HEK293 (cell line): ENCODE results near the gene SESN1.

Source experiments
- CTCF ChIA-PET: fragments of 350-600 bp; formaldehyde crosslinking; extraction: SDS; loops from one replicate; lab custom pipeline; 2021; ENCODE audit warnings: antibody characterized with exemption; lab: Yijun Ruan, JAX
- POLR2A ChIA-PET: fragments of 300-600 bp; formaldehyde crosslinking; extraction: SDS; loops from one replicate; lab custom pipeline; 2020; ENCODE audit warnings: antibody characterized with exemption, inconsistent platforms; lab: Yijun Ruan, JAX
- H3K27ac ChIP-seq: fragments of 200-500 bp; sonication (Bioruptor generic); 2 replicates; pipeline ENCODE4 v1.5.1; 2014; ENCODE audit warnings: low read depth, low read length, control low read depth, inconsistent platforms; ENCODE audit errors: extremely low read depth
- H3K36me3 ChIP-seq, 2 experiments: fragments of 200-500 bp in 1 of 2; sonication (Bioruptor generic) in 1 of 2; 1 replicate in 1 of 2; 2 replicates in 1 of 2; pipeline ENCODE4 v1.5.1; 2014 to 2017; ENCODE audit warnings: inconsistent platforms in 2 of 2, low read length in 2 of 2; ENCODE audit not compliant: control insufficient read depth in 2 of 2, insufficient read depth in 1 of 2
- H3K4me1 ChIP-seq: fragments of 200-500 bp; sonication (Bioruptor generic); 2 replicates; pipeline ENCODE4 v1.5.1; 2014; ENCODE audit warnings: mild to moderate bottlenecking, low read length, inconsistent platforms; ENCODE audit not compliant: control insufficient read depth, insufficient read depth
- H3K4me3 ChIP-seq: 2 replicates; pipeline ENCODE4 v1.5.1; 2011; ENCODE audit warnings: low read depth, mild to moderate bottlenecking, control low read depth, low read length, moderate library complexity
- H3K9me3 ChIP-seq: fragments of 200-500 bp; sonication (Bioruptor generic); 2 replicates; pipeline ENCODE4 v1.5.1; 2014; ENCODE audit warnings: low read depth, low read length, inconsistent platforms; ENCODE audit not compliant: control insufficient read depth, insufficient read depth
- BCL11A ChIP-seq: fragments of 450-650 bp; formaldehyde crosslinking; IDR thresholded peaks from 2 replicates; pipeline ENCODE4 v1.5.1; 2016; ENCODE audit warnings: low read depth, missing biosample characterization, missing genetic modification characterization
- BCL6B ChIP-seq: fragments of 450-650 bp; formaldehyde crosslinking; IDR thresholded peaks from 2 replicates; pipeline ENCODE4 v1.5.1; 2017; ENCODE audit warnings: missing biosample characterization, missing genetic modification characterization
- ELK4 ChIP-seq: IDR thresholded peaks from 2 replicates; pipeline ENCODE4 v1.6.1; 2011; ENCODE audit warnings: mild to moderate bottlenecking, low read depth, low read length, borderline replicate concordance
- KLF16 ChIP-seq: fragments of 450-650 bp; formaldehyde crosslinking; IDR thresholded peaks from 2 replicates; pipeline ENCODE4 v1.5.1; 2017; ENCODE audit warnings: missing biosample characterization, missing genetic modification characterization
- PRDM6 ChIP-seq: fragments of 450-650 bp; formaldehyde crosslinking; IDR thresholded peaks from 2 replicates; pipeline ENCODE4 v1.5.1; 2017; ENCODE audit warnings: missing biosample characterization, missing genetic modification characterization
- SP7 ChIP-seq: fragments of 450-650 bp; formaldehyde crosslinking; IDR thresholded peaks from 2 replicates; pipeline ENCODE4 v1.5.1; 2016; ENCODE audit warnings: missing biosample characterization, missing genetic modification characterization
- ZBTB8A ChIP-seq: fragments of 450-650 bp; formaldehyde crosslinking; IDR thresholded peaks from 2 replicates; pipeline ENCODE4 v1.5.1; 2016; ENCODE audit warnings: missing biosample characterization, missing genetic modification characterization
- ZNF138 ChIP-seq: fragments of 450-650 bp; formaldehyde crosslinking; IDR thresholded peaks from 2 replicates; pipeline ENCODE4 v1.5.1; 2016; ENCODE audit warnings: missing biosample characterization, missing genetic modification characterization, borderline replicate concordance
- ZNF184 ChIP-seq: fragments of 450-650 bp; IDR thresholded peaks from 2 replicates; pipeline ENCODE4 v1.5.1; 2018; ENCODE audit warnings: missing biosample characterization, mild to moderate bottlenecking, missing genetic modification characterization
- ZNF2 ChIP-seq: fragments of 450-650 bp; formaldehyde crosslinking; IDR thresholded peaks from 2 replicates; pipeline ENCODE4 v1.5.1; 2016; ENCODE audit warnings: missing biosample characterization, missing genetic modification characterization
- ZNF274 ChIP-seq, 2 experiments: fragments of 200-500 bp in 1 of 2; fragments of 450-650 bp in 1 of 2; sonication (Bioruptor generic) in 1 of 2; formaldehyde crosslinking in 1 of 2; IDR thresholded peaks; 2 replicates each; pipeline versions ENCODE4 v1.5.1 to v1.6.1; 2014 to 2016; ENCODE audit warnings: borderline replicate concordance in 1 of 2, inconsistent platforms in 1 of 2, low read length in 1 of 2, missing biosample characterization in 1 of 2, missing genetic modification characterization in 1 of 2
- ZNF311 ChIP-seq: fragments of 450-650 bp; formaldehyde crosslinking; IDR thresholded peaks from 2 replicates; pipeline ENCODE4 v1.5.1; 2017; ENCODE audit warnings: missing biosample characterization, missing genetic modification characterization, borderline replicate concordance
- ZNF354C ChIP-seq: fragments of 450-650 bp; formaldehyde crosslinking; IDR thresholded peaks from 2 replicates; pipeline ENCODE4 v1.5.1; 2016; ENCODE audit warnings: missing biosample characterization, missing genetic modification characterization, low read depth, borderline replicate concordance
- ZNF426 ChIP-seq: fragments of 450-650 bp; formaldehyde crosslinking; IDR thresholded peaks from 2 replicates; pipeline ENCODE4 v1.5.1; 2017; ENCODE audit warnings: missing biosample characterization, missing genetic modification characterization, mild to moderate bottlenecking, inconsistent platforms, moderate library complexity
- ZNF624 ChIP-seq: fragments of 450-650 bp; formaldehyde crosslinking; IDR thresholded peaks from 2 replicates; pipeline ENCODE4 v1.5.1; 2017; ENCODE audit warnings: missing biosample characterization, missing genetic modification characterization
- ZNF654 ChIP-seq: fragments of 450-650 bp; formaldehyde crosslinking; IDR thresholded peaks from 2 replicates; pipeline ENCODE4 v1.5.1; 2016; ENCODE audit warnings: low read depth, missing biosample characterization, missing genetic modification characterization
- ZNF660 ChIP-seq: fragments of 450-650 bp; IDR thresholded peaks from 2 replicates; pipeline ENCODE4 v1.5.1; 2018; ENCODE audit warnings: missing biosample characterization, mild to moderate bottlenecking, missing genetic modification characterization
- ZNF692 ChIP-seq: fragments of 450-650 bp; formaldehyde crosslinking; IDR thresholded peaks from 2 replicates; pipeline ENCODE4 v1.5.1; 2016; ENCODE audit warnings: missing biosample characterization, missing genetic modification characterization
- ZNF792 ChIP-seq: fragments of 450-650 bp; formaldehyde crosslinking; IDR thresholded peaks from 2 replicates; pipeline ENCODE4 v1.5.1; 2016; ENCODE audit warnings: missing biosample characterization, missing genetic modification characterization
- TF ChIP-seq, protein P1 (sequence below): fragments of 450-650 bp; formaldehyde crosslinking; IDR thresholded peaks from 2 replicates; pipeline ENCODE4 v1.5.1; 2016; ENCODE audit warnings: missing biosample characterization, missing genetic modification characterization
- TF ChIP-seq, protein P2 (sequence below): fragments of 450-650 bp; formaldehyde crosslinking; IDR thresholded peaks from 2 replicates; pipeline ENCODE4 v1.5.1; 2016; ENCODE audit warnings: missing biosample characterization, missing genetic modification characterization

Gene SESN1

DNA sequence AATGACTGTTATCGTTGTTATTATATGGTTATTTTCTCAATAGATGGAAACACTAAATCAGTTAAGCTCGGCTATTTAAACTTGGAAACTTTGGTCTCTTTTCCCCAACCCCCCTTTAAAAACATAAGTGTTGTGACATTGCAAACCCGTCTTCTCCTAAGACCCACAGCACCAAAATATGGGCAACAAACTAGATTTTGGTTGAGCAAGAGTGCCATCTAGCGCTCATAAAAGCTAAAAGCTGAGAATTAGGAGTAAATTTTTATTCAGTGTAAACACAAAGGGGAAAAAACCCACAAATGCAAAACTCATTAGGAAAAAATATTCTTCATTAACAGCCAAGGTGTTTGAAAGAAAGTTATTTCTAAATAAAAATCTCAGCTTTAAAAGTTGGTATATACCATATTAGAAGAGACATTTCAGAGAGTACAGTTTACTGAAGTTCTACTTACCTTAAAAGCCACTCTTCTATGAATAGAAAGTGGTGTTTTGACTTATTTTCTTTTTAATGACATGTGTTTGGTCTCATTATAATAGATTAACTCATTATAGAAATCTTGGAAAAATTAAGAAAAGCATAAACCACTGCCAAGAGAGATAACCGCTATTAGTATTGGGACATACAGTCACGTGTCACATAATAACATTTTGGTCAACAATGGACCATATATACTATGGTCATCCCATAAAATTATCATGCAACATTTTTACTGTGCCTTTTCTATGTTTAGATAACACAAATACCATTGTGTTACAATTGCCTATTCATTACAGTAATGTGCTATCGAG is 21.1 kb downstream of the SESN1 start:
- Histone ChIP-seq H3K4me3 (no peak overlapping the region), H3K9me3 (no peaks in the 10 kb centered on the region), H3K36me3 (no peaks in the 10 kb centered on the region), H3K4me1 (peaks cover 30% of the 10 kb centered on the region), H3K27ac (no peak overlapping the region)
- ChIA-PET POLR2A (interaction anchor here (0.6 to 1.5 kb wide), 2 partner anchors 21 to 102 kb away, joined by 3 to 6 read pairs; partner anchors contain the start of genes CEP57L1 and SESN1), CTCF (interaction anchor here (0.6 to 6.7 kb wide), 67 partner anchors 8 to 1082 kb away, joined by 3 to 156 read pairs (median 4); partner anchors contain the start of gene SESN1)
- TF ChIP-seq BCL11A (tag by site-specific recombination) = no peak
- TF ChIP-seq, protein P1, sequence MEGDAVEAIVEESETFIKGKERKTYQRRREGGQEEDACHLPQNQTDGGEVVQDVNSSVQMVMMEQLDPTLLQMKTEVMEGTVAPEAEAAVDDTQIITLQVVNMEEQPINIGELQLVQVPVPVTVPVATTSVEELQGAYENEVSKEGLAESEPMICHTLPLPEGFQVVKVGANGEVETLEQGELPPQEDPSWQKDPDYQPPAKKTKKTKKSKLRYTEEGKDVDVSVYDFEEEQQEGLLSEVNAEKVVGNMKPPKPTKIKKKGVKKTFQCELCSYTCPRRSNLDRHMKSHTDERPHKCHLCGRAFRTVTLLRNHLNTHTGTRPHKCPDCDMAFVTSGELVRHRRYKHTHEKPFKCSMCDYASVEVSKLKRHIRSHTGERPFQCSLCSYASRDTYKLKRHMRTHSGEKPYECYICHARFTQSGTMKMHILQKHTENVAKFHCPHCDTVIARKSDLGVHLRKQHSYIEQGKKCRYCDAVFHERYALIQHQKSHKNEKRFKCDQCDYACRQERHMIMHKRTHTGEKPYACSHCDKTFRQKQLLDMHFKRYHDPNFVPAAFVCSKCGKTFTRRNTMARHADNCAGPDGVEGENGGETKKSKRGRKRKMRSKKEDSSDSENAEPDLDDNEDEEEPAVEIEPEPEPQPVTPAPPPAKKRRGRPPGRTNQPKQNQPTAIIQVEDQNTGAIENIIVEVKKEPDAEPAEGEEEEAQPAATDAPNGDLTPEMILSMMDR (tag by site-specific recombination) = peak; percentile 37; the same call in 1 of the 2 replicates
- TF ChIP-seq ZNF624 (tag by site-specific recombination) = no peak
- peak; percentile 4; the same call in 1 of the 2 replicates for TF ChIP-seq PRDM6
- TF ChIP-seq ZNF660 = peak; percentile 63
- TF ChIP-seq, protein P2, sequence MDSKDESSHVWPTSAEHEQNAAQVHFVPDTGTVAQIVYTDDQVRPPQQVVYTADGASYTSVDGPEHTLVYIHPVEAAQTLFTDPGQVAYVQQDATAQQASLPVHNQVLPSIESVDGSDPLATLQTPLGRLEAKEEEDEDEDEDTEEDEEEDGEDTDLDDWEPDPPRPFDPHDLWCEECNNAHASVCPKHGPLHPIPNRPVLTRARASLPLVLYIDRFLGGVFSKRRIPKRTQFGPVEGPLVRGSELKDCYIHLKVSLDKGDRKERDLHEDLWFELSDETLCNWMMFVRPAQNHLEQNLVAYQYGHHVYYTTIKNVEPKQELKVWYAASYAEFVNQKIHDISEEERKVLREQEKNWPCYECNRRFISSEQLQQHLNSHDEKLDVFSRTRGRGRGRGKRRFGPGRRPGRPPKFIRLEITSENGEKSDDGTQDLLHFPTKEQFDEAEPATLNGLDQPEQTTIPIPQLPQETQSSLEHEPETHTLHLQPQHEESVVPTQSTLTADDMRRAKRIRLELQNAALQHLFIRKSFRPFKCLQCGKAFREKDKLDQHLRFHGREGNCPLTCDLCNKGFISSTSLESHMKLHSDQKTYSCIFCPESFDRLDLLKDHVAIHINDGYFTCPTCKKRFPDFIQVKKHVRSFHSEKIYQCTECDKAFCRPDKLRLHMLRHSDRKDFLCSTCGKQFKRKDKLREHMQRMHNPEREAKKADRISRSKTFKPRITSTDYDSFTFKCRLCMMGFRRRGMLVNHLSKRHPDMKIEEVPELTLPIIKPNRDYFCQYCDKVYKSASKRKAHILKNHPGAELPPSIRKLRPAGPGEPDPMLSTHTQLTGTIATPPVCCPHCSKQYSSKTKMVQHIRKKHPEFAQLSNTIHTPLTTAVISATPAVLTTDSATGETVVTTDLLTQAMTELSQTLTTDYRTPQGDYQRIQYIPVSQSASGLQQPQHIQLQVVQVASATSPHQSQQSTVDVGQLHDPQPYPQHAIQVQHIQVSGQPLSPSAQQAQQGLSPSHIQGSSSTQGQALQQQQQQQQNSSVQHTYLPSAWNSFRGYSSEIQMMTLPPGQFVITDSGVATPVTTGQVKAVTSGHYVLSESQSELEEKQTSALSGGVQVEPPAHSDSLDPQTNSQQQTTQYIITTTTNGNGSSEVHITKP (tag by site-specific recombination) = peak; percentile 34
- TF ChIP-seq BCL6B (tag by site-specific recombination) = no peak
- no peak for TF ChIP-seq SP7
- TF ChIP-seq ZNF354C (tag by site-specific recombination) = no peak
- TF ChIP-seq ZNF792 (tag by site-specific recombination) = no peak
- TF ChIP-seq ZNF692 (tag by site-specific recombination) = peak; percentile 10
- TF ChIP-seq ZNF138 (tag by site-specific recombination) = no peak
- peak; percentile 53; the same call in 1 of the 2 replicates for TF ChIP-seq ZNF2 (tag by site-specific recombination)
- no peak for TF ChIP-seq ZNF274 (IDR thresholded peaks at IDR 0.05; ENCODE audit: low read length)
- TF ChIP-seq ZNF274 (tag by site-specific recombination; IDR thresholded peaks at IDR 0.05; ENCODE audit: borderline replicate concordance) = no peak
- peak; percentile 92 for TF ChIP-seq ZNF654 (tag by site-specific recombination)
- TF ChIP-seq ELK4 = no peak
- 0 out of 2 replicates have a peak, but pooled peaks have one; percentile 14 for TF ChIP-seq ZBTB8A
- TF ChIP-seq KLF16 = no peak
- TF ChIP-seq ZNF184 (tag by site-specific recombination) = no peak
- no peak for TF ChIP-seq ZNF311 (tag by site-specific recombination)
- TF ChIP-seq ZNF426 (tag by site-specific recombination) = no peak
